HL-60 (cell line): ENCODE measurements around the gene IGBP1.

Experiments
- DNase-seq, 2 experiments: peaks; one replicate each; pipeline ENCODE4 v3.0.0-alpha.2; 2010 to 2020; ENCODE audit warnings: low read depth in 1 of 2, low spot score in 1 of 2
- H3K27ac ChIP-seq: fragments of 250-450 bp; sonication (Bioruptor Pico); replicated peaks from 2 replicates; pipeline ENCODE4 v1.5.1; 2020; ENCODE audit warnings: mild to moderate bottlenecking, moderate library complexity
- H3K27me3 ChIP-seq: fragments of 250-450 bp; sonication (Bioruptor Pico); 2 replicates; pipeline ENCODE4 v1.5.1; 2021; ENCODE audit warnings: mild to moderate bottlenecking, moderate library complexity; ENCODE audit not compliant: insufficient read depth, poor library complexity, severe bottlenecking
- H3K4me3 ChIP-seq: replicated peaks from 2 replicates; pipeline ENCODE4 v1.5.1; 2011; ENCODE audit warnings: mild to moderate bottlenecking, control low read depth, low read length; ENCODE audit not compliant: insufficient read depth
- CTCF ChIP-seq: IDR thresholded peaks from one replicate; pipeline ENCODE4 v1.5.1; 2011; ENCODE audit warnings: low read length, control low read depth, inconsistent platforms; ENCODE audit not compliant: insufficient read depth
- GABPA ChIP-seq: IDR thresholded peaks from 2 replicates; pipeline ENCODE4 v1.6.1; 2012; ENCODE audit warnings: low read depth
- POLR2AphosphoS5 ChIP-seq: IDR thresholded peaks from 2 replicates; pipeline ENCODE4 v1.6.1; 2012; ENCODE audit warnings: low read depth
- REST ChIP-seq: IDR thresholded peaks from 2 replicates; pipeline ENCODE4 v1.6.1; 2012; ENCODE audit warnings: low read depth; ENCODE audit not compliant: insufficient replicate concordance
- SPI1 ChIP-seq: IDR thresholded peaks from 2 replicates; pipeline ENCODE4 v1.6.1; 2012; ENCODE audit warnings: low read depth, mild to moderate bottlenecking, borderline replicate concordance
- long read RNA-seq: library from polyadenylated mRNA; unstranded; transcript quantifications from one replicate; pipeline ENCODE4 v2.0.0, GENCODE V29; 2020

Gene IGBP1
- long read RNA-seq, transcript IGBP1-202 (7 exons, 1,666 nt) = minor isoform, 9 of 738 reads
- long read RNA-seq, transcript IGBP1-201 (6 exons, 1,862 nt) = major isoform, 655 of 738 reads
- long read RNA-seq, partial matches to known transcripts = 56 of 738 reads
- long read RNA-seq, other reads (novel, unspliced or antisense) = 18 of 738 reads

GRCh38 chrX:70133303-70134115, at the start of gene IGBP1:
TSS of gene IGBP1 (plus strand) at chrX:70133447. CDS start at chrX:70133948, 501 bp downstream.
- Histone ChIP-seq H3K27ac (peak within 1 kb of the TSS; percentile 96), H3K4me3 (peak within 1 kb of the TSS; percentile 78), H3K27me3 (no peaks in the 10 kb centered on the region)
- TF ChIP-seq REST = peak; percentile 34
- peak; percentile 38 for TF ChIP-seq CTCF
- TF ChIP-seq POLR2AphosphoS5 = peak; percentile 71; the same call in 1 of the 2 replicates
- TF ChIP-seq SPI1 = no peak; the same call in 1 of the 2 replicates
- no peak; the same call in 1 of the 2 replicates for TF ChIP-seq GABPA
- DNase-seq = peak; percentile 79 to 87

- Histone ChIP-seq H3K4me3 (no peak overlapping the region), H3K27ac (no peak overlapping the region), H3K27me3 (no peaks in the 10 kb centered on the region)
- no peak for DNase-seq
- no peak for TF ChIP-seq POLR2AphosphoS5
- TF ChIP-seq REST = no peak
- TF ChIP-seq SPI1 = no peak
- TF ChIP-seq GABPA = no peak
- TF ChIP-seq CTCF = no peak
Measured at GRCh38 chrX:70084592-70085240, 48.5 kb upstream of the IGBP1 start.

GRCh38 chrX:70087857-70088630, 45.2 kb upstream of the IGBP1 start:
- Histone ChIP-seq H3K4me3 (no peak overlapping the region), H3K27me3 (no peaks in the 10 kb centered on the region), H3K27ac (no peak overlapping the region)
- peak in 1 of 2 experiments; percentile 3 for DNase-seq
- TF ChIP-seq REST (no peak), SPI1 (no peak), POLR2AphosphoS5 (no peak), CTCF (no peak), GABPA (no peak)
